ENCODE results near the gene SCN2B. TPM values are rescaled to one million over a fixed set of nuclear protein-coding genes. Genes with fewer than 3 reads are reported as not detected.
"Not testable (repeated sequence)": the region's sequence is repeated elsewhere in the genome, so short reads cannot be mapped to it uniquely, and the experiment has no call there.

Gene SCN2B
- total RNA-seq, 1 donor from 2014 or later: 0.12 TPM

DNA sequence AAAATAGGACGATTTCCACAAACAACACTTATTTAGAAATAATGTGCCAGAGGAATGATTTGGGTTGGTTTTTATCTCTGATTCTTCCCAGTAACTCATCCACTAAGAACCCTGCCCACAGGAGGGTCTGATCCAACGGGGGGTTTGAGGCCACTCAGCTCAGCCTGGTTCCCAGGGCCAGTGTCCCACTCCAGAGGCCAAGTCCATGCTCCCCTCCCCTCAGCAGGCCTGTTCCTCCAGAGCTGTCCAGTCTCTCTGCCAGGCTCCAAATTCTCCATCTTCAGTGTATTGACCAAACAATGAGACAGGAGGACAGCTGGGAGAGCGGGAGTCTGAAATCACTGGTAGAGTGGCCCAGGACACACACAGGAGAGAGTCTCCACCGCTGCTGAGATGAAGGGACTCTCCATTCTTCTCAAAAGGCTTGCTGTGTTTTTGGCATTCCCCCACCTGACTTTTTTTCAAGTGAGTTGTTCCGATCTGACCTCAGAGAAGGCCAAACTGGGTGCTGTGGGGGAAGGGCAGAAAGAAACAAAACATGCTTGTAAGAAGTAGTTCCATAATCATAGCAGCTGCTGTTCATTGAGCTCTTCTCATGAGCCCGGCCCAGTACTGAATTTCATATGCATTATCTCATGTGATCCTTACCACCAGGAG is 17.6 kb upstream of the SCN2B start:
- no peaks in the 10 kb centered on the region for H3K36me3 Mint-ChIP-seq (ENCODE audit: low read depth)
- H3K4me1 Mint-ChIP-seq (ENCODE audit: low read depth): peaks cover 15% of the 10 kb centered on the region
- peak overlapping the region; percentile 83 for H3K27ac Mint-ChIP-seq (ENCODE audit: unreplicated experiment)
- no peak for DNase-seq (ENCODE audit: low spot score)
- TF ChIP-seq, protein P1, sequence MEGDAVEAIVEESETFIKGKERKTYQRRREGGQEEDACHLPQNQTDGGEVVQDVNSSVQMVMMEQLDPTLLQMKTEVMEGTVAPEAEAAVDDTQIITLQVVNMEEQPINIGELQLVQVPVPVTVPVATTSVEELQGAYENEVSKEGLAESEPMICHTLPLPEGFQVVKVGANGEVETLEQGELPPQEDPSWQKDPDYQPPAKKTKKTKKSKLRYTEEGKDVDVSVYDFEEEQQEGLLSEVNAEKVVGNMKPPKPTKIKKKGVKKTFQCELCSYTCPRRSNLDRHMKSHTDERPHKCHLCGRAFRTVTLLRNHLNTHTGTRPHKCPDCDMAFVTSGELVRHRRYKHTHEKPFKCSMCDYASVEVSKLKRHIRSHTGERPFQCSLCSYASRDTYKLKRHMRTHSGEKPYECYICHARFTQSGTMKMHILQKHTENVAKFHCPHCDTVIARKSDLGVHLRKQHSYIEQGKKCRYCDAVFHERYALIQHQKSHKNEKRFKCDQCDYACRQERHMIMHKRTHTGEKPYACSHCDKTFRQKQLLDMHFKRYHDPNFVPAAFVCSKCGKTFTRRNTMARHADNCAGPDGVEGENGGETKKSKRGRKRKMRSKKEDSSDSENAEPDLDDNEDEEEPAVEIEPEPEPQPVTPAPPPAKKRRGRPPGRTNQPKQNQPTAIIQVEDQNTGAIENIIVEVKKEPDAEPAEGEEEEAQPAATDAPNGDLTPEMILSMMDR (IDR thresholded peaks at IDR 0.05): no peak
- peaks cover 8% of the 10 kb centered on the region for H3K9me3 Mint-ChIP-seq (ENCODE audit: low read depth)
- H3K4me3 Mint-ChIP-seq (ENCODE audit: unreplicated experiment): no peak overlapping the region
- H3K27me3 Mint-ChIP-seq (ENCODE audit: low read depth): peaks cover 10% of the 10 kb centered on the region

DNA sequence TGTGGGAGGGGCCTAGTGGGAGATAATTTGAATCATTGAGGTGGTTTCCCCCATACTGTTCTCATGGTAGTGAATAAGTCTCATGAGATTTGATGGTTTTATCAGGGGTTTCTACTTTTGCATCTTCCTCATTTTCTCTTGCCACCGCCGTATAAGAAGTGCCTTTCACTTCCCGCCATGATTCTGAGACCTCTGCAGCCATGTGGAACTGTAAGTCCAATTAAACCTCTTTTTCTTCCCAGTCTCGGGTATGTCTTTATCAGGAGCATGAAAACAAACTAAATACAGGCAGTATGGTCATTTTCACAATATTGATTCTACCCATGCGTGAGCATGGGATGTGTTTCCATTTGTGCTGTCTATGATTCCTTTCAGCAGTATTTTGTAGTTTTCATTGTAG is 16.4 kb upstream of the SCN2B start:
- H3K27ac Mint-ChIP-seq (ENCODE audit: unreplicated experiment); H3K36me3 Mint-ChIP-seq (ENCODE audit: low read depth); H3K4me3 Mint-ChIP-seq (ENCODE audit: unreplicated experiment); H3K9me3 Mint-ChIP-seq (ENCODE audit: low read depth); DNase-seq (ENCODE audit: low spot score): not testable (repeated sequence)
- peaks cover 10% of the 10 kb centered on the region for H3K27me3 Mint-ChIP-seq (ENCODE audit: low read depth)
- H3K4me1 Mint-ChIP-seq (ENCODE audit: low read depth): peaks cover 12% of the 10 kb centered on the region

DNA sequence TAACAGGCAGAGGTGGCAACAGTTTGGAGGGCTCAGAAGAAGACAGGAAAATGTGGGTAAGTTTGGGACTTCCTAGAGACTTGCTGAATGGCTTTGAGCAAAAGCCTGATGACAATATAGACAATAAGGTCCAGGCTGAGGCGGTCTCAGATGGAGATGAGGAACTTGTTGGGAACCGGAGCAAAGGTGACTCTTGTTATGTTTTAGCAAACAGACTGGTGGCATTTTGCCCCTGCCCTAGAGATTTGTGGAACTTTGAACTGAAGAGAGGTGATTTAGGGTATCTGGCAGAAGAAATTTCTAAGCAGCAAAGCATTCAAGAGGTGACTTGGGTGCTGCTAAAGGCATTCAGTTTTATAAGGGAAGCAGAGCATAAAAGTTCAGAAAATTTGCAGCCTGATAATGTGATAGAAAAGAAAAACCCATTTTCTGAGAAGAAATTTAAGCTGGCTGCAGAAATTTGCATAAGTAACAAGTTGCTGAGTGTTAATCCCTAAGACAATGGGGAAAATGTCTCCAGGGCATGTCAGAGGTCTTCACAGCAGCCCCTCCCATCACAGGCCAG is 14.6 kb upstream of the SCN2B start:
- H3K9me3 Mint-ChIP-seq (ENCODE audit: low read depth); DNase-seq (ENCODE audit: low spot score); H3K27ac Mint-ChIP-seq (ENCODE audit: unreplicated experiment); H3K36me3 Mint-ChIP-seq (ENCODE audit: low read depth); H3K4me3 Mint-ChIP-seq (ENCODE audit: unreplicated experiment): not testable (repeated sequence)
- peaks cover 12% of the 10 kb centered on the region for H3K4me1 Mint-ChIP-seq (ENCODE audit: low read depth)
- H3K27me3 Mint-ChIP-seq (ENCODE audit: low read depth): peaks cover 13% of the 10 kb centered on the region

DNA sequence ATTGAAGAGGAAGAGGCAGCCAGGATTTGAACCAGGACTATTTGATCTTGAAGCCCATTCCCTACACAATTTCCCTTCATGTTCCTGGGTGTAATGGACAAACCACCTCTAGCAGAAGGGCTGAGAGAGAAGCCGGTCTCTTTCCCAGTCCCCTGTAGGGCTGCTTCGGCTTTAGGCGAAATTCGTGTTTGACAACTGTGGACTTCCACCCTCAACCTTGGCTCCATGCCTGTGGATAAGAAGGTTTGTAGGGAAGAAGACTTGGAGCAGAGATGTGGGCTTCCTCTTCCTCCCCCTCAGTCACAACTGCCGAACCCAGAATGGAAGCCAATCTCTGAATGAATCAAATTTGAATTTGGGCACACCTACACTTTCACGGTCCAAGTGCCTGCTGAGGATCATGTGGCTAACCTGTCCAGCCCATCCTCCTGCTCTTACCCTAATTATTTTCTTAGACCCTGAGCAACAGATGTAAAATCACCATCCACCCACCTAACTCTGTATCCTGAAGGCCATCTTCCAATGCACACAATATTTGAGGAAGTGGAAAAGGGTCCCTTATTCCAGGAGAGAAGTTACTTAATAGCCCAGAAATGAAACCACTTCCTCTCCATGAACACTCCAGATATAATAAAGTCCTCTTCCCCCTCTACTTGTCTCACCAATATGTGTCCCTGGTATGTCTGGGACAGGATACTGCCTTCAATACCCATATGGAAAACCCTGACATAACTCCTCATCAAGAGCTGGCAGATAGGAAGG is 10.1 kb upstream of the SCN2B start:
- Mint-ChIP-seq H3K4me1 (ENCODE audit: low read depth) (no peaks in the 10 kb centered on the region), H3K4me3 (ENCODE audit: unreplicated experiment) (no peak overlapping the region), H3K36me3 (ENCODE audit: low read depth) (no peaks in the 10 kb centered on the region), H3K9me3 (ENCODE audit: low read depth) (peaks cover 8% of the 10 kb centered on the region), H3K27ac (ENCODE audit: unreplicated experiment) (no peak overlapping the region), H3K27me3 (ENCODE audit: low read depth) (peaks cover 19% of the 10 kb centered on the region)
- DNase-seq (ENCODE audit: low spot score): no peak
- TF ChIP-seq, protein P1 (IDR thresholded peaks at IDR 0.05): no peak

DNA sequence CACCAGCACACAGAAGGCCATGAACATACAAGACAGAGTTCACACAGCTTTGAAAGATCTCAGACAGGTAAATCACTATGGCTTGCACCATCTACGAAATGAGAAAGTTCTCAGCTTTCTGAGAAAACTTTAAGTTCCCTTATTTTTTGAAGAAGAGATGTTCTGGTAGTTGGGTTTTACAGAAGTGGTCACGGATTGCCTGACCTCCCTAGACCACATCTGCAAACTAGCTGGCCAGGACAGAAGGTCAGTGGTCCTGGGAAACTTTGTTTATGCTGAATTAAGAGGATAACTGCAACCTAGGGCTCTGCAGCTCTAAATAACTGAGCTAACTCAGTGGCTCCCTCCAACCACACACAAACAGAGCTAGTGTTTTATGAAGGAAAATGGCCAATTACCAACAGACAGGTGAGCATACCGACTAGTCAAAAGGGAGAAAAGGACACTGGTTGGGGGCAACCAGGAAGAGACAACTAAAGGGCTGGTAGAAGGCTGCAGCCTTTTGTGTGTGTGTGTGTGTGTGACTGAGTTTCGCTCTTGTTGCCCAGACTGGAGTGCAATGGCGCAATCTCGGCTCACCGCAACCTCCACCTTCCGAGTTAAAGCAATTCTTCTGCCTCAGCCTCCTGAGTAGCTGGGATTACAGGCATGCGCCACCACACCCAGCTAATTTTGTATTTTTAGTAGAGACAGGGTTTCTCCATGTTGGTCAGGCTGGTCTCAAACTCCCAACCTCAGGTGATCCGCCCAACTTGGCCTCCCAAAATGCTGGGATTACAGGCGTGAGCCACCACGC is 8.5 kb upstream of the SCN2B start:
- Mint-ChIP-seq H3K36me3 (ENCODE audit: low read depth) (no peaks in the 10 kb centered on the region), H3K27me3 (ENCODE audit: low read depth) (peaks cover 16% of the 10 kb centered on the region)

DNA sequence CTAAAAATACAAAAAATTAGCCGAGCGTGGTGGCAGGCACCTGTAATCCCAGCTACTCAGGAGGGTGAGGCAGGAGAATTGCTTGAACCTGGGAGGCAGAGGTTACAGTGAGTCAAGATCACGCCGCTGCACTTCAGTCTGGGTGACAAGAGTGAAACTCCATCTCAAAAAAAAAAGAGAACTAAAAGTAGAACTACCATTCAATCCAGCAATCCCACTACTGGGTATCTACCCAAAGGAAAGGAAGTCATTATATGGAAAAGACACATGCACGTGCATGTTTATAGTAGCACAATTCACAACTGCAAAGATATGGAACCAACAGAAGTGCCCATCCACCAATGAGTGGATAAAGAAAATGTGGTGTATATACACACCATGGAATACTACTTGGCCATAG is 7.3 kb upstream of the SCN2B start:
- not testable (repeated sequence) for H3K27ac Mint-ChIP-seq (ENCODE audit: unreplicated experiment); H3K9me3 Mint-ChIP-seq (ENCODE audit: low read depth); H3K4me3 Mint-ChIP-seq (ENCODE audit: unreplicated experiment); H3K36me3 Mint-ChIP-seq (ENCODE audit: low read depth); DNase-seq (ENCODE audit: low spot score); H3K4me1 Mint-ChIP-seq (ENCODE audit: low read depth)
- peaks cover 11% of the 10 kb centered on the region for H3K27me3 Mint-ChIP-seq (ENCODE audit: low read depth)

More for the DNA sequence above, 8.5 kb upstream of the SCN2B start:
- no peak for DNase-seq (ENCODE audit: low spot score)
- H3K9me3 Mint-ChIP-seq (ENCODE audit: low read depth): peaks cover 4% of the 10 kb centered on the region
- H3K4me1 Mint-ChIP-seq (ENCODE audit: low read depth): peaks cover 4% of the 10 kb centered on the region
- TF ChIP-seq, protein P1 (IDR thresholded peaks at IDR 0.05): no peak
- H3K4me3 Mint-ChIP-seq (ENCODE audit: unreplicated experiment): no peak overlapping the region
- H3K27ac Mint-ChIP-seq (ENCODE audit: unreplicated experiment): no peak overlapping the region

Measured in chondrocyte (in vitro differentiated cells).